GM23248 (cell line): ENCODE results near the gene TBL1X. TPM values are rescaled to one million over a fixed set of nuclear protein-coding genes. Genes with fewer than 3 reads are reported as not detected.

ENCODE experiments used
- DNase-seq: peaks from one replicate; pipeline ENCODE4 v3.0.0-alpha.2; 2015
- H2AFZ ChIP-seq: fragments of 200-600 bp; sonication (generic); 2 replicates; pipeline ENCODE4 v1.6.1; 2016; ENCODE audit warnings: antibody characterized with exemption
- H3F3A ChIP-seq: fragments of 200-600 bp; sonication (generic); 2 replicates; pipeline ENCODE4 v1.6.1; 2016; ENCODE audit warnings: mild to moderate bottlenecking, antibody characterized with exemption, mixed run types; ENCODE audit not compliant: insufficient read depth
- H3K27ac ChIP-seq: fragments of 200-600 bp; sonication (generic); 2 replicates; pipeline ENCODE4 v1.5.1; 2016; ENCODE audit warnings: mild to moderate bottlenecking
- H3K27me3 ChIP-seq: fragments of 200-600 bp; sonication (generic); replicated peaks from 2 replicates; pipeline ENCODE4 v1.6.1; 2016; ENCODE audit warnings: mild to moderate bottlenecking; ENCODE audit not compliant: insufficient read depth
- H3K36me3 ChIP-seq: fragments of 200-600 bp; sonication (generic); 2 replicates; pipeline ENCODE4 v1.6.1; 2016; ENCODE audit warnings: low read depth, mild to moderate bottlenecking
- H3K4me1 ChIP-seq: fragments of 200-600 bp; sonication (generic); 2 replicates; pipeline ENCODE4 v1.6.1; 2016; ENCODE audit warnings: mild to moderate bottlenecking; ENCODE audit not compliant: insufficient read depth
- H3K4me2 ChIP-seq: fragments of 200-600 bp; sonication (generic); one replicate; pipeline ENCODE4 v1.6.1; 2016; ENCODE audit warnings: mild to moderate bottlenecking; ENCODE audit not compliant: unreplicated experiment
- H3K4me3 ChIP-seq: fragments of 200-600 bp; sonication (generic); 2 replicates; pipeline ENCODE4 v1.5.1; 2016; ENCODE audit warnings: mild to moderate bottlenecking
- H3K79me2 ChIP-seq: fragments of 200-600 bp; sonication (generic); 2 replicates; pipeline ENCODE4 v1.6.1; 2016; ENCODE audit warnings: mild to moderate bottlenecking; ENCODE audit not compliant: insufficient read depth
- H3K9ac ChIP-seq: fragments of 200-600 bp; sonication (generic); 2 replicates; pipeline ENCODE4 v1.6.1; 2016; ENCODE audit warnings: mild to moderate bottlenecking
- H3K9me2 ChIP-seq: fragments of 200-600 bp; sonication (generic); 2 replicates; pipeline ENCODE4 v1.6.1; 2016; ENCODE audit warnings: mixed run types, mild to moderate bottlenecking, moderate library complexity; ENCODE audit not compliant: insufficient read depth
- H3K9me3 ChIP-seq: fragments of 200-600 bp; sonication (generic); one replicate; pipeline ENCODE4 v1.6.1; 2017; ENCODE audit warnings: low read depth
- H4K20me1 ChIP-seq: fragments of 200-600 bp; sonication (generic); 2 replicates; pipeline ENCODE4 v1.6.0; 2016; ENCODE audit not compliant: insufficient read depth
- EZH2 ChIP-seq: fragments of 200-600 bp; sonication (generic); IDR thresholded peaks from 2 replicates; pipeline ENCODE4 v1.6.1; 2018; ENCODE audit warnings: antibody characterized with exemption, mild to moderate bottlenecking; ENCODE audit not compliant: insufficient read depth, poor library complexity, severe bottlenecking
- EZH2phosphoT487 ChIP-seq: fragments of 200-600 bp; sonication (generic); IDR thresholded peaks from 2 replicates; pipeline ENCODE4 v1.6.1; 2018; ENCODE audit warnings: antibody characterized with exemption, moderate library complexity, mild to moderate bottlenecking, low read depth; ENCODE audit not compliant: insufficient read depth
- WGBS, 2 experiments: methylation state at CpG; one replicate each; pipeline ENCODE4 v1.1.6; 2015 to 2017; ENCODE audit warnings: low lambda C conversion rate in 2 of 2, low coverage in 1 of 2; ENCODE audit errors: missing lambda C conversion rate in 2 of 2; 5-methylcytosine and 5-hydroxymethylcytosine counted together
- in situ Hi-C: fragments of 300-500 bp; cut with MboI; formaldehyde crosslinking; loops from 2 replicates; pipeline ENCODE4 v1.15.0; 2020
- polyA plus RNA-seq: library from polyadenylated mRNA; unstranded; fragments of >200 nt; fragmentation: Nextera tagmentation; extraction: Ambion mirVana; gene quantifications from 2 replicates; pipeline ENCODE4 v1.2.1, GENCODE V29; 2016
- total RNA-seq: library from RNA; depleted of rRNA; stranded (reverse); fragments of >200 nt; shearing (Covaris generic); gene quantifications from 2 replicates; pipeline ENCODE4 v1.2.3, GENCODE V29; 2014

TBL1X gene
- total and polyA plus RNA-seq, 2 experiments from 2014 or later, result 8.2 to 26.8 TPM

- Histone ChIP-seq H3K27ac (no peak overlapping the region), H2AFZ (no peak overlapping the region), H3K36me3 (no peaks in the 10 kb centered on the region), H3K79me2 (peaks cover 45% of the 10 kb centered on the region), H3K4me1 (peaks cover 8% of the 10 kb centered on the region; the same call in 1 of the 2 replicates), H3F3A (no peaks in the 10 kb centered on the region), H3K27me3 (no peaks in the 10 kb centered on the region), H3K9ac (no peak overlapping the region), H4K20me1 (no peaks in the 10 kb centered on the region), H3K9me2 (no peaks in the 10 kb centered on the region), H3K4me3 (no peak overlapping the region), H3K4me2 (no peak overlapping the region), H3K9me3 (no peaks in the 10 kb centered on the region)
- no peak for DNase-seq
- TF ChIP-seq EZH2phosphoT487 (no peak), EZH2 (no peak)
- WGBS, 2 experiments, result 32% methylated on average over 6 to 7 of the region's 7 CpGs
- in situ Hi-C loops, result no loop called here
These were observed 57.7 kb downstream of the TBL1X start for GRCh38 chrX:9522378-9523155.

- TF ChIP-seq EZH2 (no peak), EZH2phosphoT487 (no peak)
- Histone ChIP-seq H3K9me3 (no peaks in the 10 kb centered on the region), H3F3A (peaks cover 3% of the 10 kb centered on the region; the same call in 1 of the 2 replicates), H3K4me2 (no peak overlapping the region), H3K27me3 (no peaks in the 10 kb centered on the region), H3K9me2 (no peaks in the 10 kb centered on the region), H3K36me3 (no peaks in the 10 kb centered on the region), H3K9ac (no peak overlapping the region), H2AFZ (no peak overlapping the region), H4K20me1 (no peaks in the 10 kb centered on the region), H3K27ac (no peak overlapping the region), H3K4me1 (peaks cover 9% of the 10 kb centered on the region), H3K4me3 (no peak overlapping the region), H3K79me2 (peaks cover 69% of the 10 kb centered on the region)
- no peak for DNase-seq
- WGBS, 2 experiments, result 79 to 83% methylated on average over 6 to 8 of the region's 8 CpGs
- in situ Hi-C loops, result no loop called here
These were observed 60.8 kb downstream of the TBL1X start for GRCh38 chrX:9525511-9526248.

GRCh38 chrX:9526965-9527364, 62.1 kb downstream of the TBL1X start:
- H3K79me2 ChIP-seq, result peaks cover 67% of the 10 kb centered on the region
- H3K9me3 ChIP-seq, result no peaks in the 10 kb centered on the region
- H3K9ac ChIP-seq, result no peak overlapping the region
- no peak overlapping the region for H2AFZ ChIP-seq
- no peaks in the 10 kb centered on the region for H3K36me3 ChIP-seq
- peaks cover 15% of the 10 kb centered on the region for H3K4me1 ChIP-seq
- DNase-seq, result no peak
- peaks cover 3% of the 10 kb centered on the region; the same call in 1 of the 2 replicates for H3F3A ChIP-seq
- H4K20me1 ChIP-seq, result no peaks in the 10 kb centered on the region
- 84% methylated on average over 9 to 14 of the region's 14 CpGs for WGBS, 2 experiments
- no peaks in the 10 kb centered on the region for H3K27me3 ChIP-seq
- no peak for TF ChIP-seq EZH2
- TF ChIP-seq EZH2phosphoT487, result no peak
- H3K4me2 ChIP-seq, result no peak overlapping the region
- in situ Hi-C loops, result no loop called here
- H3K9me2 ChIP-seq, result no peaks in the 10 kb centered on the region
- no peak overlapping the region for H3K27ac ChIP-seq
- no peak overlapping the region for H3K4me3 ChIP-seq

- no peaks in the 10 kb centered on the region for H3K9me3 ChIP-seq
- H3K4me3 ChIP-seq, result no peak overlapping the region
- H3K9me2 ChIP-seq, result no peaks in the 10 kb centered on the region
- DNase-seq, result no peak
- in situ Hi-C loops, result no loop called here
- peaks cover 78% of the 10 kb centered on the region for H3K79me2 ChIP-seq
- peaks cover 15% of the 10 kb centered on the region for H3K4me1 ChIP-seq
- H4K20me1 ChIP-seq, result no peaks in the 10 kb centered on the region
- TF ChIP-seq EZH2phosphoT487, result no peak
- 98 to 100% methylated on average over 3 to 6 of the region's 7 CpGs for WGBS, 2 experiments
- no peak overlapping the region for H3K27ac ChIP-seq
- H3K9ac ChIP-seq, result no peak overlapping the region
- no peaks in the 10 kb centered on the region for H3K36me3 ChIP-seq
- peaks cover 3% of the 10 kb centered on the region; the same call in 1 of the 2 replicates for H3F3A ChIP-seq
- H3K27me3 ChIP-seq, result no peaks in the 10 kb centered on the region
- no peak overlapping the region for H2AFZ ChIP-seq
- H3K4me2 ChIP-seq, result no peak overlapping the region
These were observed 63.6 kb downstream of the TBL1X start for GRCh38 chrX:9528498-9528897.
